PFSK-1 (cell line): Measurements from ENCODE around the gene EFR3B.

ENCODE experiments used
- FOXP2 ChIP-seq: optimal IDR thresholded peaks from 2 replicates; pipeline ENCODE3; 2011; ENCODE audit warnings: borderline replicate concordance, control low read depth, inconsistent platforms; ENCODE audit not compliant: insufficient read depth; ENCODE audit errors: extremely low read length, extremely low read depth
- POLR2AphosphoS5 ChIP-seq: IDR thresholded peaks from 2 replicates; pipeline ENCODE4 v1.6.1; 2012; ENCODE audit warnings: low read depth, mild to moderate bottlenecking, control low read depth, low read length, moderate library complexity
- REST ChIP-seq, 2 experiments: IDR thresholded peaks; 2 replicates each; pipeline versions ENCODE4 v1.6.1 to v1.8.0; 2011 to 2012; ENCODE audit warnings: low read depth in 2 of 2, low read length in 2 of 2, control low read depth in 1 of 2, inconsistent platforms in 1 of 2, mild to moderate bottlenecking in 1 of 2, moderate library complexity in 1 of 2; ENCODE audit not compliant: insufficient read depth in 1 of 2
- SIN3A ChIP-seq: IDR thresholded peaks from 2 replicates; pipeline ENCODE4 v1.6.1; 2012; ENCODE audit warnings: mild to moderate bottlenecking, low read length, moderate library complexity, borderline replicate concordance; ENCODE audit not compliant: insufficient read depth
- TAF1 ChIP-seq: IDR thresholded peaks from 2 replicates; pipeline ENCODE4 v1.6.1; 2012; ENCODE audit warnings: low read length, control low read depth, borderline replicate concordance; ENCODE audit not compliant: insufficient read depth

Gene EFR3B

GRCh38 chr2:25132693-25133092 lies 90.8 kb downstream of the EFR3B start:
- no peak for TF ChIP-seq POLR2AphosphoS5
- TF ChIP-seq TAF1 = no peak

- no peak for TF ChIP-seq REST (IDR thresholded peaks at IDR 0.05; ENCODE audit: insufficient read depth in 1 of 2, low read depth in 2 of 2, low read length in 2 of 2)
- no peak for TF ChIP-seq FOXP2
- TF ChIP-seq POLR2AphosphoS5 = no peak
- TF ChIP-seq TAF1 = no peak
- no peak for TF ChIP-seq SIN3A
Measured at GRCh38 chr2:25141120-25141519, 99.2 kb downstream of the EFR3B start.

DNA sequence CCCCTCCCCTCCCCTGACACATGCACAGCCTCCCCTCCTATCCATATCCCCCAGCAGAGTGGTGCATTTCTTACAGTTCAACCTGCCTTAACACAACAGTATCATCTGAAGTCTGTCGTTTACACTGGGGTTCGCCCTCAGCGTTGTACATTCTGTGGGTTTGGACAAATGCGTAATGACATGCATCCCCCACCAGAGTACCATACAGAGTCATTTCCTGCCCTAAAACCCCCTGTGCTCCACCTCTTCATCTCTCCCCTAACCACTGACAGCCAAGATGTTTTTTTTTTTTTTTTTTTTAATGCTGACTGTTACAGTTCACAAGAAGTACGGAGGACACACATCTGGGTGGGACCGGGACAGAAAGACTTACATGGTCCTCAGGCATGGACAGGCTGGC lies 103.9 kb downstream of the EFR3B start:
- TF ChIP-seq FOXP2 = no peak
- no peak for TF ChIP-seq REST (IDR thresholded peaks at IDR 0.05; ENCODE audit: insufficient read depth in 1 of 2, low read depth in 2 of 2, low read length in 2 of 2)

- no peak for TF ChIP-seq POLR2AphosphoS5
- TF ChIP-seq TAF1 = no peak
- no peak for TF ChIP-seq REST (IDR thresholded peaks at IDR 0.05; ENCODE audit: insufficient read depth in 1 of 2, low read depth in 2 of 2, low read length in 2 of 2)
- TF ChIP-seq FOXP2 = no peak
- no peak for TF ChIP-seq SIN3A
Measured at GRCh38 chr2:25146896-25147295, 105.0 kb downstream of the EFR3B start.

DNA sequence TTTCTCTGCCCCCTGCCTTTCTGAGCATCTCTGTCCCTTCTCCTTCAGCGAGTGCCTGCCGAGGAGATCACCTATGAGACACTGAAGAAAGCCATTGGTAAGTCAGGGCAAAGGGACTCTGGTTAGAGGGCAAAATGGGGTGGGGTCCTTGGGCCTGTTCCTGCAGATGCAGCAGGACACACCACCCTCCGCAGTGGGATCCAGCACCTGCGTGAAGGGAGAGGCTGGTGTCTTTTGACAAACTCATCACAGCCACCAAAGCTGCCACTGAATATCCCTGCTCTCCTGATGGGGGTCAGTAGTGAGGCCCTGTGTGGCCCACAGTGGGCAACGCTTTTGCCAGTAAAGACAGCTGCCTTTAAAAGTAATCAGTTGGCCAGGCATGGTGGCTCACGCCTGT lies 107.8 kb downstream of the EFR3B start:
- TF ChIP-seq POLR2AphosphoS5 (no peak), FOXP2 (no peak), REST (IDR thresholded peaks at IDR 0.05; ENCODE audit: insufficient read depth in 1 of 2, low read depth in 2 of 2, low read length in 2 of 2) (no peak), TAF1 (no peak), SIN3A (no peak)
